Transverse colon (tissue), 4 donors: ENCODE measurements around the gene CORO2A. TPM values are rescaled to one million over a fixed set of nuclear protein-coding genes. Genes with fewer than 3 reads are reported as not detected.

Source experiments
- DNase-seq: peaks from one replicate; pipeline ENCODE4 v3.0.0-alpha.2; 2019
- H3K27ac ChIP-seq, 4 donors: fragments of 200-600 bp; sonication (generic); 2 replicates each; pipeline ENCODE4 v1.5.1; 2016 to 2018; ENCODE audit warnings: inconsistent platforms in 4 of 4
- H3K27me3 ChIP-seq: fragments of 200-600 bp; sonication (generic); 2 replicates; pipeline ENCODE4 v1.5.1; 2017; ENCODE audit warnings: inconsistent platforms
- H3K36me3 ChIP-seq, 4 donors: fragments of 200-600 bp; sonication (generic); 2 replicates each; pipeline ENCODE4 v1.5.1; 2017 to 2019; ENCODE audit warnings: inconsistent platforms in 4 of 4
- H3K4me1 ChIP-seq, 4 donors: fragments of 200-600 bp; sonication (generic); 2 replicates each; pipeline ENCODE4 v1.5.1; 2017 to 2020; ENCODE audit warnings: inconsistent platforms in 4 of 4
- H3K4me3 ChIP-seq, 4 donors: fragments of 200-600 bp; sonication (generic); 1 replicate in 1 of 4; 2 replicates in 3 of 4; pipeline versions ENCODE4 v1.5.1 to v1.6.1; 2017 to 2019; ENCODE audit warnings: inconsistent platforms in 4 of 4
- H3K9me3 ChIP-seq, 2 donors: fragments of 200-600 bp; sonication (generic); 2 replicates each; pipeline ENCODE4 v1.5.1; 2017 to 2019; ENCODE audit warnings: inconsistent platforms in 2 of 2
- CTCF ChIP-seq, 5 experiments: fragments of 200-600 bp in 3 of 5; fragments of 450-650 bp in 2 of 5; sonication (generic) in 3 of 5; IDR thresholded peaks; 1 replicate in 2 of 5; 2 replicates in 3 of 5; pipeline ENCODE4 v1.5.1; 2016 to 2017; ENCODE audit warnings: antibody characterized with exemption in 5 of 5, inconsistent platforms in 3 of 5, mild to moderate bottlenecking in 2 of 5, moderate library complexity in 1 of 5
- EP300 ChIP-seq: sonication (generic); formaldehyde crosslinking; IDR thresholded peaks from one replicate; pipeline ENCODE4 v1.6.1; 2017; ENCODE audit warnings: antibody characterized with exemption, low read depth
- POLR2A ChIP-seq: fragments of 450-650 bp; IDR thresholded peaks from one replicate; pipeline ENCODE4 v1.6.1; 2016; ENCODE audit warnings: antibody characterized with exemption, mild to moderate bottlenecking, moderate library complexity
- POLR2AphosphoS5 ChIP-seq, 3 donors: sonication (generic); formaldehyde crosslinking; IDR thresholded peaks; one replicate each; pipeline ENCODE4 v1.6.1; 2016; ENCODE audit warnings: antibody characterized with exemption in 3 of 3
- WGBS, 2 donors: methylation state at CpG; one replicate each; pipeline ENCODE4 v1.1.5; 2018; ENCODE audit warnings: low coverage in 1 of 2; 5-methylcytosine and 5-hydroxymethylcytosine counted together
- in situ Hi-C, 4 donors: fragments of 200-750 bp; cut with MboI; loops; one replicate each; pipeline versions ENCODE4 v1.15.0 to v1.15.1; 2017; ENCODE audit warnings: low sequenced_read_pairs in 3 of 4, low pct_ligation_motif_present in 1 of 4, low pct_unique_long_range_greater_than_20kb in 1 of 4
- intact Hi-C: fragments of 100-400 bp; cut with DNase I; formaldehyde crosslinking; loops from one replicate; pipeline ENCODE4 v1.15.1; 2023; ENCODE audit warnings: low total_unique reads
- total RNA-seq, 4 donors: library from RNA; depleted of rRNA; stranded (reverse); fragments of >200 nt; gene quantifications; one replicate each; pipeline ENCODE4 v1.1.0, GENCODE V29; 2016

CORO2A gene
- total RNA-seq, 4 donors from 2014 or later, result 10.0 to 59.1 (median 47.1) TPM

GRCh38 chr9:98101416-98101815, 91.0 kb downstream of the CORO2A start:
- Histone ChIP-seq H3K27me3 (no peaks in the 10 kb centered on the region), H3K27ac (peak overlapping the region; percentile 10 to 74 (median 47)), H3K9me3 (no peaks in the 10 kb centered on the region), H3K4me3 (no peak overlapping the region), H3K4me1 (peaks cover 3 to 34% (median 11%) of the 10 kb centered on the region in 4 donors), H3K36me3 (peaks cover 0 to 7% (median 0%) of the 10 kb centered on the region in 4 donors)
- intact Hi-C loops (no loop called here), in situ Hi-C loops (no loop called here)
- TF ChIP-seq EP300 (no peak), POLR2A (no peak), POLR2AphosphoS5 (IDR thresholded peaks at IDR 0.05) (no peak), CTCF (IDR thresholded peaks at IDR 0.05) (no peak)
- DNase-seq, result peak; percentile 5
- WGBS, 2 donors, result 81 to 100% methylated on average over 2 to 7 of the region's 7 CpGs

- H3K4me1 ChIP-seq, result peaks cover 3 to 28% (median 11%) of the 10 kb centered on the region in 4 donors
- DNase-seq, result no peak
- H3K4me3 ChIP-seq, result no peak overlapping the region
- H3K36me3 ChIP-seq, result peaks cover 0 to 5% (median 0%) of the 10 kb centered on the region in 4 donors
- in situ Hi-C loops, result no loop called here
- no peaks in the 10 kb centered on the region for H3K9me3 ChIP-seq
- no peaks in the 10 kb centered on the region for H3K27me3 ChIP-seq
- intact Hi-C loops, result no loop called here
- H3K27ac ChIP-seq, result peak overlapping the region in 2 of 4 donors; percentile 22 to 39
- no peak for TF ChIP-seq POLR2AphosphoS5 (IDR thresholded peaks at IDR 0.05)
Observed at GRCh38 chr9:98100456-98100855, 92.0 kb downstream of the CORO2A start.

- H3K27me3 ChIP-seq, result no peaks in the 10 kb centered on the region
- 40 to 50% methylated on average over 5 of the region's 5 CpGs for WGBS, 2 donors
- H3K36me3 ChIP-seq, result no peaks in the 10 kb centered on the region
- H3K4me3 ChIP-seq, result no peak overlapping the region
- intact Hi-C loops, result no loop called here
- in situ Hi-C loops, result loop anchor here in 2 of 4 donors (25.0 kb wide), 2 partner anchors 113 to 162 kb away; partner anchors contain the start of genes ANP32B (in 1 of the 2) and TBC1D2 (in 1 of the 2)
- peak; percentile 8 for DNase-seq
- peak overlapping the region in 1 of 4 donors; percentile 39 for H3K27ac ChIP-seq
- TF ChIP-seq POLR2A (no peak), EP300 (no peak), CTCF (IDR thresholded peaks at IDR 0.05) (no peak), POLR2AphosphoS5 (IDR thresholded peaks at IDR 0.05) (no peak)
- H3K9me3 ChIP-seq, result no peaks in the 10 kb centered on the region
- H3K4me1 ChIP-seq, result peaks cover 3 to 28% (median 11%) of the 10 kb centered on the region in 4 donors
Observed at GRCh38 chr9:98099898-98100297, 92.5 kb downstream of the CORO2A start.

GRCh38 chr9:98099346-98099745, 93.1 kb downstream of the CORO2A start:
- Histone ChIP-seq H3K36me3 (no peaks in the 10 kb centered on the region), H3K4me1 (peaks cover 3 to 28% (median 12%) of the 10 kb centered on the region in 4 donors), H3K9me3 (no peaks in the 10 kb centered on the region), H3K27me3 (no peaks in the 10 kb centered on the region), H3K4me3 (no peak overlapping the region), H3K27ac (peak overlapping the region in 1 of 4 donors; percentile 3)
- intact Hi-C loops, result no loop called here
- TF ChIP-seq CTCF (IDR thresholded peaks at IDR 0.05) (no peak), EP300 (no peak), POLR2A (no peak), POLR2AphosphoS5 (IDR thresholded peaks at IDR 0.05) (no peak)
- DNase-seq, result peak; percentile 1
- 85% methylated on average over 2 of the region's 2 CpGs; no CpG with 5 or more reads in 1 of the 2 donors for WGBS, 2 donors
- in situ Hi-C loops, result loop anchor here in 2 of 4 donors (25.0 kb wide), 2 partner anchors 112 to 163 kb away; partner anchors contain the start of genes ANP32B (in 1 of the 2) and TBC1D2 (in 1 of the 2)
